SK-N-SH (cell line): ENCODE data around the gene RAB17. TPM values are rescaled to one million over a fixed set of nuclear protein-coding genes. Genes with fewer than 3 reads are reported as not detected.

Source experiments
- CTCF ChIA-PET: fragments of 300-600, 350-600 bp; formaldehyde crosslinking; extraction: SDS; loops from one replicate; lab custom pipeline; 2021; lab: Yijun Ruan, JAX
- POLR2A ChIA-PET: fragments of 350-600 bp; sonication (Branson Sonifier 250); formaldehyde crosslinking; extraction: SDS; loops from one replicate; lab custom pipeline; 2020; ENCODE audit warnings: antibody characterized with exemption, inconsistent platforms; lab: Yijun Ruan, JAX
- DNase-seq: peaks from one replicate; pipeline ENCODE4 v3.0.0; 2012
- H2AFZ ChIP-seq: fragments of 200-600 bp; sonication (generic); 2 replicates; pipeline ENCODE4 v1.8.1; 2016; ENCODE audit warnings: antibody characterized with exemption, mild to moderate bottlenecking, low read depth
- H3F3A ChIP-seq: fragments of 200-600 bp; sonication (generic); replicated peaks from 2 replicates; pipeline ENCODE3; 2016; ENCODE audit warnings: antibody characterized with exemption, mild to moderate bottlenecking; ENCODE audit not compliant: insufficient read depth
- H3K27ac ChIP-seq, 2 experiments: fragments of 200-500 bp in 1 of 2; fragments of 200-600 bp in 1 of 2; sonication (Bioruptor generic) in 1 of 2; sonication (generic), shearing (Covaris generic) in 1 of 2; 2 replicates each; pipeline versions ENCODE4 v1.5.1 to v1.6.1; 2014 to 2016; ENCODE audit warnings: low read depth in 2 of 2, inconsistent platforms in 1 of 2, low read length in 1 of 2, mild to moderate bottlenecking in 1 of 2, mixed read lengths in 1 of 2
- H3K27me3 ChIP-seq: fragments of 200-600 bp; sonication (generic), shearing (Covaris generic); 2 replicates; pipeline ENCODE4 v1.6.1; 2016; ENCODE audit warnings: mixed run types; ENCODE audit not compliant: insufficient read depth
- H3K36me3 ChIP-seq, 2 experiments: fragments of 200-500 bp in 1 of 2; fragments of 200-600 bp in 1 of 2; sonication (Bioruptor generic) in 1 of 2; sonication (generic) in 1 of 2; replicated peaks in 1 of 2; 2 replicates each; pipeline versions ENCODE3 to v1.5.1; 2014 to 2016; ENCODE audit warnings: low read length in 1 of 2, mild to moderate bottlenecking in 1 of 2; ENCODE audit not compliant: insufficient read depth in 2 of 2, control insufficient read depth in 1 of 2
- H3K4me1 ChIP-seq, 2 experiments: fragments of 200-500 bp in 1 of 2; fragments of 200-600 bp in 1 of 2; sonication (Bioruptor generic) in 1 of 2; sonication (generic), shearing (Covaris generic) in 1 of 2; 2 replicates each; pipeline versions ENCODE4 v1.5.1 to v1.6.1; 2014 to 2016; ENCODE audit warnings: low read depth in 1 of 2, low read length in 1 of 2, mixed run types in 1 of 2; ENCODE audit not compliant: insufficient read depth in 2 of 2, control insufficient read depth in 1 of 2
- H3K4me2 ChIP-seq: fragments of 200-600 bp; sonication (generic), shearing (Covaris generic); 2 replicates; pipeline ENCODE4 v1.6.1; 2017; ENCODE audit warnings: mixed run types
- H3K4me3 ChIP-seq, 2 experiments: fragments of 200-500 bp in 1 of 2; fragments of 200-600 bp in 1 of 2; sonication (Bioruptor generic) in 1 of 2; sonication (generic), shearing (Covaris generic) in 1 of 2; 2 replicates each; pipeline versions ENCODE4 v1.5.1 to v1.8.1; 2014 to 2016; ENCODE audit warnings: low read depth in 2 of 2, inconsistent platforms in 1 of 2, low read length in 1 of 2, mild to moderate bottlenecking in 1 of 2, mixed read lengths in 1 of 2, moderate library complexity in 1 of 2
- H3K79me2 ChIP-seq: fragments of 200-600 bp; sonication (generic); 2 replicates; pipeline ENCODE4 v1.8.1; 2017; ENCODE audit warnings: mild to moderate bottlenecking; ENCODE audit not compliant: insufficient read depth
- H3K9ac ChIP-seq: fragments of 200-600 bp; sonication (generic); 2 replicates; pipeline ENCODE4 v1.6.1; 2017; ENCODE audit warnings: mixed run types
- H3K9me2 ChIP-seq: fragments of 200-600 bp; sonication (generic); 2 replicates; pipeline ENCODE4 v1.6.1; 2017; ENCODE audit warnings: mixed run types
- H3K9me3 ChIP-seq: fragments of 200-600 bp; sonication (generic); 2 replicates; pipeline ENCODE4 v1.6.1; 2017; ENCODE audit warnings: mixed run types, mild to moderate bottlenecking, moderate library complexity
- H4K20me1 ChIP-seq: fragments of 200-600 bp; sonication (generic); 2 replicates; pipeline ENCODE4 v1.6.1; 2017; ENCODE audit warnings: mild to moderate bottlenecking, mixed run types; ENCODE audit not compliant: insufficient read depth
- CHD2 ChIP-seq: fragments of 150-350 bp; IDR thresholded peaks from 2 replicates; pipeline ENCODE4 v1.6.1; 2018; ENCODE audit warnings: low read length; ENCODE audit not compliant: partially characterized antibody
- CTCF ChIP-seq: fragments of 200-600 bp; sonication (generic); IDR thresholded peaks from 2 replicates; pipeline ENCODE4 v1.6.1; 2017; ENCODE audit warnings: antibody characterized with exemption, mild to moderate bottlenecking, moderate library complexity
- ELF1 ChIP-seq: IDR thresholded peaks from 2 replicates; pipeline ENCODE4 v1.4.0; 2012
- EP300 ChIP-seq, 2 experiments: IDR thresholded peaks; 2 replicates each; pipeline versions ENCODE4 v1.4.0 to v1.6.1; 2012; ENCODE audit warnings: borderline replicate concordance in 1 of 2, low read depth in 1 of 2, low read length in 1 of 2
- FOXJ3 ChIP-seq: sonication (generic); formaldehyde crosslinking; IDR thresholded peaks from 2 replicates; pipeline ENCODE4 v1.5.1; 2020; ENCODE audit warnings: mild to moderate bottlenecking, missing genetic modification reagents
- PBX3 ChIP-seq: IDR thresholded peaks from 2 replicates; pipeline ENCODE4; 2012
- RXRA ChIP-seq: IDR thresholded peaks from 2 replicates; pipeline ENCODE4 v1.4.0; 2012; ENCODE audit warnings: low read depth, mild to moderate bottlenecking, borderline replicate concordance
- SIN3A ChIP-seq: IDR thresholded peaks from 2 replicates; pipeline ENCODE4 v1.6.1; 2012; ENCODE audit warnings: low read depth, mild to moderate bottlenecking, low read length, moderate library complexity, borderline replicate concordance
- SMC3 ChIP-seq: IDR thresholded peaks from 2 replicates; pipeline ENCODE4 v1.6.1; 2012; ENCODE audit warnings: low read depth, low read length, improper control_type of control experiment
- TAF1 ChIP-seq: IDR thresholded peaks from 2 replicates; pipeline ENCODE4 v1.6.1; 2012; ENCODE audit warnings: low read depth, mild to moderate bottlenecking, low read length, moderate library complexity, borderline replicate concordance
- TEAD4 ChIP-seq: IDR thresholded peaks from 2 replicates; pipeline ENCODE4 v1.4.0; 2012; ENCODE audit warnings: mild to moderate bottlenecking, borderline replicate concordance; ENCODE audit not compliant: insufficient read depth
- YY1 ChIP-seq: IDR thresholded peaks from 2 replicates; pipeline ENCODE4 v1.4.0; 2012; ENCODE audit warnings: low read depth, mild to moderate bottlenecking
- WGBS: methylation state at CpG from one replicate; pipeline ENCODE4 v1.1.6; 2017; ENCODE audit warnings: low lambda C conversion rate; 5-methylcytosine and 5-hydroxymethylcytosine counted together
- polyA plus RNA-seq, 3 experiments: library from polyadenylated mRNA; depleted of rRNA; stranded (reverse); fragments of >200 nt; gene quantifications; 2 replicates each; pipeline ENCODE4 v1.2.3, GENCODE V29; 2012
- TF ChIP-seq, protein P1 (sequence below): IDR thresholded peaks from 2 replicates; pipeline ENCODE4 v1.4.0; 2012; ENCODE audit warnings: low read depth
- TF ChIP-seq, protein P2 (sequence below): IDR thresholded peaks from 2 replicates; pipeline ENCODE4 v1.4.0; 2012; ENCODE audit warnings: low read depth, borderline replicate concordance

RAB17 gene
- polyA plus RNA-seq, 1 of the 3 experiments (the other 2 are of a cell fraction), result 0.10 TPM

- Histone ChIP-seq H3K4me3 (no peak overlapping the region), H2AFZ (no peak overlapping the region), H3K27ac (no peak overlapping the region), H3K36me3 (no peaks in the 10 kb centered on the region), H3K4me1 (peaks cover 0 to 8% of the 10 kb centered on the region in 2 experiments; a peak in 1 of 4 replicates), H3K27me3 (no peaks in the 10 kb centered on the region), H3F3A (peaks cover 3% of the 10 kb centered on the region), H3K79me2 (no peaks in the 10 kb centered on the region), H3K9me3 (no peaks in the 10 kb centered on the region), H4K20me1 (no peaks in the 10 kb centered on the region), H3K9ac (no peak overlapping the region), H3K4me2 (no peak overlapping the region), H3K9me2 (no peaks in the 10 kb centered on the region)
- DNase-seq, result no peak
- TF ChIP-seq EP300 (IDR thresholded peaks at IDR 0.05; ENCODE audit: borderline replicate concordance in 1 of 2, low read depth in 1 of 2, low read length in 1 of 2), result no peak
- no peak for TF ChIP-seq SIN3A
- TF ChIP-seq, protein P1, sequence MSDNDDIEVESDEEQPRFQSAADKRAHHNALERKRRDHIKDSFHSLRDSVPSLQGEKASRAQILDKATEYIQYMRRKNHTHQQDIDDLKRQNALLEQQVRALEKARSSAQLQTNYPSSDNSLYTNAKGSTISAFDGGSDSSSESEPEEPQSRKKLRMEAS, result no peak
- no peak for TF ChIP-seq TAF1
- no peak for TF ChIP-seq FOXJ3 (CRISPR knock-in tag)
- no peak for TF ChIP-seq SMC3
- TF ChIP-seq RXRA, result no peak
- TF ChIP-seq, protein P2, sequence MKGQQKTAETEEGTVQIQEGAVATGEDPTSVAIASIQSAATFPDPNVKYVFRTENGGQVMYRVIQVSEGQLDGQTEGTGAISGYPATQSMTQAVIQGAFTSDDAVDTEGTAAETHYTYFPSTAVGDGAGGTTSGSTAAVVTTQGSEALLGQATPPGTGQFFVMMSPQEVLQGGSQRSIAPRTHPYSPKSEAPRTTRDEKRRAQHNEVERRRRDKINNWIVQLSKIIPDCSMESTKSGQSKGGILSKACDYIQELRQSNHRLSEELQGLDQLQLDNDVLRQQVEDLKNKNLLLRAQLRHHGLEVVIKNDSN, result no peak
- no peak for TF ChIP-seq CTCF
- no peak for TF ChIP-seq TEAD4
- no peak for TF ChIP-seq ELF1
- TF ChIP-seq PBX3, result no peak
- no peak for TF ChIP-seq CHD2
- no peak for TF ChIP-seq YY1
- POLR2A ChIA-PET, result no interaction called here
- CTCF ChIA-PET, result interaction anchor here (1.0 to 3.0 kb wide), 2 partner anchors 22 to 81 kb away, joined by 3 to 14 read pairs; no protein-coding TSS in a partner anchor
- 92% methylated on average over 11 of the region's 17 CpGs for WGBS
Measured at GRCh38 chr2:237593596-237594320, 3.2 kb upstream of the RAB17 start.
